ENCODE results near the gene PDZRN4.
"Not testable (repeated sequence)": the region's sequence is repeated elsewhere in the genome, so short reads cannot be mapped to it uniquely, and the experiment has no call there.

PDZRN4 gene

GRCh38 chr12:41217727-41218126 lies 29.6 kb downstream of the PDZRN4 start:
- no peak for DNase-seq

- DNase-seq = no peak
Observed at GRCh38 chr12:41220931-41221330, 32.8 kb downstream of the PDZRN4 start.

GRCh38 chr12:41221491-41221890 lies 33.4 kb downstream of the PDZRN4 start:
- no peak for DNase-seq

- no peak for DNase-seq
Observed at GRCh38 chr12:41223600-41223999, 35.5 kb downstream of the PDZRN4 start.

- DNase-seq = no peak
Observed at GRCh38 chr12:41224066-41224465, 35.9 kb downstream of the PDZRN4 start.

- DNase-seq = no peak
Observed at GRCh38 chr12:41225179-41225578, 37.1 kb downstream of the PDZRN4 start.

- no peak for DNase-seq
Observed at GRCh38 chr12:41228066-41228820, 40.1 kb downstream of the PDZRN4 start.

GRCh38 chr12:41230756-41231155 lies 42.6 kb downstream of the PDZRN4 start:
- no peak for DNase-seq

- no peak for DNase-seq
Observed at GRCh38 chr12:41234692-41235091, 46.6 kb downstream of the PDZRN4 start.

- no peak for DNase-seq
Observed at GRCh38 chr12:41242603-41243002, 54.5 kb downstream of the PDZRN4 start.

GRCh38 chr12:41248391-41248790 lies 60.3 kb downstream of the PDZRN4 start:
- no peak for DNase-seq

GRCh38 chr12:41250748-41251147 lies 62.6 kb downstream of the PDZRN4 start:
- no peak for DNase-seq

GRCh38 chr12:41254004-41254914 lies 66.1 kb downstream of the PDZRN4 start:
- DNase-seq = no peak

- not testable (repeated sequence) for DNase-seq
Observed at GRCh38 chr12:41263196-41263595, 75.1 kb downstream of the PDZRN4 start.

GRCh38 chr12:41264281-41264680 lies 76.2 kb downstream of the PDZRN4 start:
- no peak for DNase-seq

- no peak for DNase-seq
Observed at GRCh38 chr12:41269056-41269455, 80.9 kb downstream of the PDZRN4 start.

- no peak for DNase-seq
Observed at GRCh38 chr12:41271489-41271888, 83.4 kb downstream of the PDZRN4 start.

GRCh38 chr12:41274643-41275042 lies 86.5 kb downstream of the PDZRN4 start:
- DNase-seq = no peak

GRCh38 chr12:41277100-41277945 lies 89.2 kb downstream of the PDZRN4 start:
- DNase-seq = peak; percentile 16

- DNase-seq = no peak
Observed at GRCh38 chr12:41277946-41278267, 89.8 kb downstream of the PDZRN4 start.

- DNase-seq = not testable (repeated sequence)
Observed at GRCh38 chr12:41280341-41281095, 92.4 kb downstream of the PDZRN4 start.

GRCh38 chr12:41285470-41285869 lies 97.3 kb downstream of the PDZRN4 start:
- DNase-seq = not testable (repeated sequence)

Measured in NCI-H2107 (cell line).